OCI-LY3 (cell line): ENCODE measurements around the gene MRPL58.

ENCODE experiments used
- H2AFZ ChIP-seq: fragments of 200-600, 300-600 bp; shearing (Covaris generic); 2 replicates; pipeline ENCODE4 v1.6.0; 2014; ENCODE audit warnings: antibody characterized with exemption, low read depth, low read length
- H3K27ac ChIP-seq: fragments of 200-600, 300-600 bp; sonication (generic); 2 replicates; pipeline ENCODE4 v1.5.1; 2014; ENCODE audit warnings: mild to moderate bottlenecking, low read length, moderate library complexity, mixed read lengths
- H3K27me3 ChIP-seq: fragments of 200-600, 300-600 bp; sonication (generic); 2 replicates; pipeline ENCODE4 v1.6.1; 2014; ENCODE audit warnings: low read depth, low read length, mixed read lengths
- H3K36me3 ChIP-seq: fragments of 200-600, 300-600 bp; sonication (generic); replicated peaks from 2 replicates; pipeline ENCODE3; 2014; ENCODE audit warnings: low read depth, low read length, mixed read lengths
- H3K4me1 ChIP-seq: fragments of 300-600, 200-600 bp; sonication (generic); 2 replicates; pipeline ENCODE4 v1.6.1; 2014; ENCODE audit warnings: low read length, mixed read lengths
- H3K4me2 ChIP-seq: fragments of 200-600, 300-600 bp; sonication (generic); 2 replicates; pipeline ENCODE4 v1.6.1; 2014; ENCODE audit warnings: low read length, mixed read lengths
- H3K4me3 ChIP-seq: fragments of 300-600, 200-600 bp; sonication (generic); 2 replicates; pipeline ENCODE4 v1.5.1; 2014; ENCODE audit warnings: antibody characterized with exemption, mild to moderate bottlenecking, low read length, moderate library complexity
- H3K79me2 ChIP-seq: fragments of 300-600, 200-600 bp; shearing (Covaris generic); 2 replicates; pipeline ENCODE4 v1.6.1; 2014; ENCODE audit warnings: mild to moderate bottlenecking, low read length, mixed read lengths
- H3K9ac ChIP-seq: fragments of 300-600, 200-600 bp; shearing (Covaris generic); 2 replicates; pipeline ENCODE4 v1.6.0; 2014; ENCODE audit warnings: mild to moderate bottlenecking, low read length, moderate library complexity
- H3K9me3 ChIP-seq: fragments of 200-600, 300-600 bp; shearing (Covaris generic); 2 replicates; pipeline ENCODE4 v1.6.1; 2014; ENCODE audit warnings: low read length, mixed read lengths; ENCODE audit not compliant: insufficient read depth
- H4K20me1 ChIP-seq: fragments of 200-600, 300-600 bp; sonication (generic); 2 replicates; pipeline ENCODE4 v1.6.1; 2016; ENCODE audit warnings: low read length, mixed read lengths; ENCODE audit not compliant: insufficient read depth
- EZH2phosphoT487 ChIP-seq: fragments of 200-600 bp; shearing (Covaris generic); IDR thresholded peaks from 2 replicates; pipeline ENCODE4 v1.6.1; 2018; ENCODE audit warnings: antibody characterized with exemption, mixed run types, low read depth
- TF ChIP-seq, protein P1 (sequence below): fragments of 200-600, 300-600 bp; sonication (generic); IDR thresholded peaks from 2 replicates; pipeline ENCODE4 v1.5.1; 2014; ENCODE audit warnings: antibody characterized with exemption, low read length, low read depth

The MRPL58 gene

DNA sequence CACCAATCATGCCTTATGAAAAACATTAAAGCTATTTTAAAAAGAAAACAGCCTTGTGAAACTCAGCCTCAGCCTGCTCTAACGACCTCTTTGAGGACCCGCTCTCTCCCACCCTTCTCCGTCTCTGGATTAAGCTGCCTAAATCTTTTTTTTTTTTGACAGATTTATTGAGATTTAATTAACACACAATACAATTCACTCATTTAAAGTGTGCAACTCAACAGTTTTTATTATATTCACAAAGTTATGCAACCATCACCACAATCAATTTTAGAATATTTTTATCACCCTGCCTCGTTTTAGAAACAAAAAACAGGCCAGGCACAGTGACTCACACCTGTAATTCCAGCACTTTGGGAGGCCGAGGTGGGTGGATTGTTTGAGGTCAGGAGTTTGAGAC, 16.6 kb upstream of the MRPL58 start:
- no peaks in the 10 kb centered on the region for H3K4me1 ChIP-seq
- H3K36me3 ChIP-seq: no peaks in the 10 kb centered on the region
- no peak overlapping the region for H3K4me2 ChIP-seq
- no peak overlapping the region for H3K9ac ChIP-seq
- no peaks in the 10 kb centered on the region for H4K20me1 ChIP-seq
- no peak overlapping the region for H3K4me3 ChIP-seq
- no peak overlapping the region for H2AFZ ChIP-seq
- no peak overlapping the region for H3K27ac ChIP-seq
- TF ChIP-seq, protein P1, sequence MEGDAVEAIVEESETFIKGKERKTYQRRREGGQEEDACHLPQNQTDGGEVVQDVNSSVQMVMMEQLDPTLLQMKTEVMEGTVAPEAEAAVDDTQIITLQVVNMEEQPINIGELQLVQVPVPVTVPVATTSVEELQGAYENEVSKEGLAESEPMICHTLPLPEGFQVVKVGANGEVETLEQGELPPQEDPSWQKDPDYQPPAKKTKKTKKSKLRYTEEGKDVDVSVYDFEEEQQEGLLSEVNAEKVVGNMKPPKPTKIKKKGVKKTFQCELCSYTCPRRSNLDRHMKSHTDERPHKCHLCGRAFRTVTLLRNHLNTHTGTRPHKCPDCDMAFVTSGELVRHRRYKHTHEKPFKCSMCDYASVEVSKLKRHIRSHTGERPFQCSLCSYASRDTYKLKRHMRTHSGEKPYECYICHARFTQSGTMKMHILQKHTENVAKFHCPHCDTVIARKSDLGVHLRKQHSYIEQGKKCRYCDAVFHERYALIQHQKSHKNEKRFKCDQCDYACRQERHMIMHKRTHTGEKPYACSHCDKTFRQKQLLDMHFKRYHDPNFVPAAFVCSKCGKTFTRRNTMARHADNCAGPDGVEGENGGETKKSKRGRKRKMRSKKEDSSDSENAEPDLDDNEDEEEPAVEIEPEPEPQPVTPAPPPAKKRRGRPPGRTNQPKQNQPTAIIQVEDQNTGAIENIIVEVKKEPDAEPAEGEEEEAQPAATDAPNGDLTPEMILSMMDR: no peak
- no peak for TF ChIP-seq EZH2phosphoT487
- no peaks in the 10 kb centered on the region for H3K27me3 ChIP-seq
- H3K79me2 ChIP-seq: no peaks in the 10 kb centered on the region
- H3K9me3 ChIP-seq: no peaks in the 10 kb centered on the region

DNA sequence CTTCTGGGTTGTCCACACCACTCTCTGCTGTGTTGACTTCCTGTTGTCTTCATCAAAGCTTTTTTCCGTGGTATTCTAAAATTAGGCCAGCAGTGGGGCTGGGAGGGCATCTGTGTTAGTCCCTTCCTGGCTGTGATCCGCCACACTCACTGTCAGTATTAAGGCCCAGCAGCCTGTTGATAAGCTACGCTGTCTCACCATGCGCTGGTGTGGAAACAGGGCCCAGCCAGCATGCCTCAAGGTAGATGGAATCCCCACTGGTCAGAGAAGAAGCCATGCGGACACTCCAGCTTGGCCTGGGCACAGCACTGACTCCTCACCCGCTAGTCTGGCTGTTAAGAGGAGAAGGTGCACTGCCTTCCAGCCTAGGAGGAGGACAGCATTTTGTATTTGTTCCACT, 13.7 kb upstream of the MRPL58 start:
- H4K20me1 ChIP-seq: no peaks in the 10 kb centered on the region
- H3K4me2 ChIP-seq: no peak overlapping the region
- H3K9ac ChIP-seq: no peak overlapping the region
- no peak overlapping the region for H2AFZ ChIP-seq
- H3K4me3 ChIP-seq: no peak overlapping the region
- no peak for TF ChIP-seq EZH2phosphoT487
- TF ChIP-seq, protein P1: no peak
- no peaks in the 10 kb centered on the region for H3K36me3 ChIP-seq
- no peaks in the 10 kb centered on the region for H3K9me3 ChIP-seq
- H3K27ac ChIP-seq: no peak overlapping the region
- H3K27me3 ChIP-seq: no peaks in the 10 kb centered on the region
- no peaks in the 10 kb centered on the region for H3K79me2 ChIP-seq
- H3K4me1 ChIP-seq: no peaks in the 10 kb centered on the region

DNA sequence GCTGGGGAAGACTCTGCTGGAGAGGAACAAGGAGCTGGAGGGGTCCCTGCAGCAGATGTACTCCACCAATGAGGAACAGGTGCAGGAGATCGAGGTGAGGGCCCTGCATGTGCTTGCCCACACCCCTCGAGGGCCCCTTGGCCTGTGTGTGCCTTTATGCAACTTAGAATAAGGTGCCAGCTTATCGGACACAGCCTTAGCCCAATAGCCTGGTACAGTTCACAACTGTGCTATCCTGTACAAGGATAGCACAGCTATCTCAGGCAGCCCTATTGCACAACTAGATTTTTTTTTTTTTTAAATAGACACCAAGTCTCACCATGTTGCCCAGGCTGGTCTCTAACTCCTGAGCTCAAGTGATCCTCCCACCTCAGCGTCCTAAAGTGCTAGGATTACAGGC, 12.9 kb upstream of the MRPL58 start:
- Histone ChIP-seq H3K9me3 (no peaks in the 10 kb centered on the region), H4K20me1 (no peaks in the 10 kb centered on the region), H3K27me3 (no peaks in the 10 kb centered on the region), H3K36me3 (no peaks in the 10 kb centered on the region), H3K4me1 (no peaks in the 10 kb centered on the region), H3K79me2 (no peaks in the 10 kb centered on the region), H3K4me3 (no peak overlapping the region), H3K4me2 (no peak overlapping the region), H3K27ac (no peak overlapping the region), H2AFZ (no peak overlapping the region), H3K9ac (no peak overlapping the region)
- TF ChIP-seq, protein P1: no peak
- TF ChIP-seq EZH2phosphoT487: no peak

DNA sequence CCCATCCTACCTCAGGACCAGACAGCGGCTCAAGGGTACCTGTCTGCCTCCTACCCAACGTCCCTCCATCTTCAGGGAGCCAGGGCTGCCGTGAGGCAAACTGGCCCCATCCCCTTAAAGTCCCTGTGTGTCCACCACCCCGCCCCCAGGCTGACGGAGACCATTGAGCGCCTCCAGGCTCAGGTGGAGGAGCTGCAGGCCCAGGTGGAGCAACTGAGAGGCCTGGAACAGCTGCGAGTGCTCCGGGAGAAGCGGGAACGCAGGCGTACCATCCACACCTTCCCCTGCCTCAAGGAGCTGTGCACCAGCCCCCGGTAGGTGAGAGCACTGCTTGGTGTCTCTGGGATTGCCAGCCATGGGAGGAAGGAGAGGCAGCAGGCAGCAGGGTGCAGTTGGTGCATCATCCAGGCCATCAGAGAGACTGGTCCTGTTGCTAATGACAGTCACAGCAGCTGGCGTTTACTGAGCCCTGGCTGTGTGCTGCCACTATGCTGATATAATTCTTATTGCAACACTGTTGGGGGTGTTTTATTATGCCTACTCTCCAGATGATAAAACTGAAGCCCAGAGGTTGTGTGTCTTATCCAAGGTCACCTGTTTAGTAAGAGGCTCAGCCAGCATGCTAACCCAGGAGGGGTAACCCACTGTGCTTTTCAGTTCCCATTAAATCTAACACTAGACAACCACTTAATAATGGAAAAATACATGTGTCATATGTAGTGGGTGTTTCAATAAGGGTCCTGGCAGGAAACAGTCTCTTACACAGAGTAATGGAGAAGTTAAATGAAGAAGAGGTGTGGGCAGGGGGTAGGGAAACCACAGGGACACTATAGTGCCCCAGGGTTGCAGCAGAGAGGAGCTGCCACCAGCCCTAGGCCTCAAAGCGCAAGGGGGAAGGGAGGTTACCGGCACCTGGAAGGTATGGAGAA, 10.3 kb upstream of the MRPL58 start:
- Histone ChIP-seq H3K4me3 (no peak overlapping the region), H4K20me1 (no peaks in the 10 kb centered on the region), H3K4me2 (no peak overlapping the region), H3K9ac (no peak overlapping the region), H3K4me1 (no peaks in the 10 kb centered on the region), H3K27me3 (no peaks in the 10 kb centered on the region), H3K79me2 (no peaks in the 10 kb centered on the region), H2AFZ (no peak overlapping the region), H3K36me3 (no peaks in the 10 kb centered on the region), H3K9me3 (no peaks in the 10 kb centered on the region), H3K27ac (no peak overlapping the region)
- TF ChIP-seq EZH2phosphoT487: no peak
- TF ChIP-seq, protein P1: no peak
